ENCODE results near the gene NBEA. TPM values are rescaled to one million over a fixed set of nuclear protein-coding genes. Genes with fewer than 3 reads are reported as not detected.

The NBEA gene
- total and polyA plus RNA-seq, 3 experiments from 2014 or later: 0.14 to 0.24 (median 0.20) TPM

DNA sequence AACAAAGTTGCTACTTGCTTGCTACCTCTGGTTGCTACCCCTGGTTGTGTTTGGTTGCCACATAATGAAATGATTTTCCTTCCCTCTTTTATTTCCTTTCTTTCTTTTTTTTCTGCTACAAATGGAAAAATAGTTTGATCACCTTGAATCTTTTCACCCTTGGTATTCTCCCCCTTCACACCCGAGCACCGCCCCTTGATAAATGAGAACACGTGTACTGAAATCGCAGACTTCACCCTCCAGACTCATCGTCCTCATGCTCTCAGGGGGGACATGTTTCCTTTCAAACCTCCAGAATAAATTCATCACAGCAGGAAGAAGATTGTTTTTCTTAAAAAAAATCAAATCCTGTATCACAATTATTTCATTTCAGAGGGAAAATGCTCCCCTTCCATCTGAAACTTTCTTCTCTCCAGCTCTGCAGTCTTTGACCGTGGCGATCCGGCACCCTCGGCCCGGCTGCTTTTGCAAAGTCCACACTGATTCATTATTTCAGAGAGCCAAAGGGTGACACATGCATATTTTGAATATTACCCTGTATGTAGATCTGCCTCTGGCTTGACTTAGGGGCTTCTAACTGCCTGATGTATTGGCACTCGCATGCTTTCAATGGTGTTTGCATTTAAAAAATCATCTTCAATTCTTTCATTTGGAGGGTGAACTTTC lies 757.0 kb downstream of the NBEA start:
- ChIA-PET POLR2A (no interaction called here), CTCF (no interaction called here)
- Mint-ChIP-seq H3K27me3 (no peaks in the 10 kb centered on the region), H3K9me3 (peaks cover 3 to 7% (median 6%) of the 10 kb centered on the region in 5 donors), H3K4me1 (no peaks in the 10 kb centered on the region), H3K36me3 (no peaks in the 10 kb centered on the region), H3K27ac (no peak overlapping the region), H3K4me3 (no peak overlapping the region)
- Histone ChIP-seq H3K4me3 (ENCODE audit: low read length) (no peak overlapping the region), H3K4me1 (ENCODE audit: insufficient read depth, low read length) (no peaks in the 10 kb centered on the region), H3K9me3 (ENCODE audit: low read length) (no peaks in the 10 kb centered on the region), H3K36me3 (ENCODE audit: insufficient read depth, low read length) (no peaks in the 10 kb centered on the region), H3K27me3 (ENCODE audit: insufficient read depth, low read length, poor library complexity, severe bottlenecking) (no peaks in the 10 kb centered on the region), H3K27ac (ENCODE audit: low read depth, low read length) (no peak overlapping the region)
- DNase-seq: no peak

- POLR2A ChIA-PET: no interaction called here
These were observed 757.9 kb downstream of the NBEA start for GRCh38 chr13:35699825-35700510.

GRCh38 chr13:35700671-35701070 lies 758.6 kb downstream of the NBEA start:
- Histone ChIP-seq H3K9me3 (ENCODE audit: low read length) (no peaks in the 10 kb centered on the region), H3K4me3 (ENCODE audit: low read length) (no peak overlapping the region), H3K36me3 (ENCODE audit: insufficient read depth, low read length) (no peaks in the 10 kb centered on the region), H3K27ac (ENCODE audit: low read depth, low read length) (no peak overlapping the region), H3K4me1 (ENCODE audit: insufficient read depth, low read length) (no peaks in the 10 kb centered on the region), H3K27me3 (ENCODE audit: insufficient read depth, low read length, poor library complexity, severe bottlenecking) (no peaks in the 10 kb centered on the region)
- CTCF ChIA-PET: no interaction called here
- no peaks in the 10 kb centered on the region for H3K4me1 Mint-ChIP-seq
- no peaks in the 10 kb centered on the region for H3K36me3 Mint-ChIP-seq
- POLR2A ChIA-PET: no interaction called here
- H3K4me3 Mint-ChIP-seq: no peak overlapping the region
- peaks cover 3 to 12% (median 7%) of the 10 kb centered on the region in 5 donors for H3K9me3 Mint-ChIP-seq
- H3K27ac Mint-ChIP-seq: no peak overlapping the region
- DNase-seq: no peak
- H3K27me3 Mint-ChIP-seq: no peaks in the 10 kb centered on the region

More at GRCh38 chr13:35699825-35700510, 757.9 kb downstream of the NBEA start:
- no peaks in the 10 kb centered on the region for H3K36me3 Mint-ChIP-seq
- Histone ChIP-seq H3K4me3 (ENCODE audit: low read length) (no peak overlapping the region), H3K36me3 (ENCODE audit: insufficient read depth, low read length) (no peaks in the 10 kb centered on the region), H3K27ac (ENCODE audit: low read depth, low read length) (no peak overlapping the region), H3K9me3 (ENCODE audit: low read length) (no peaks in the 10 kb centered on the region), H3K27me3 (ENCODE audit: insufficient read depth, low read length, poor library complexity, severe bottlenecking) (no peaks in the 10 kb centered on the region), H3K4me1 (ENCODE audit: insufficient read depth, low read length) (no peaks in the 10 kb centered on the region)
- no peak overlapping the region for H3K4me3 Mint-ChIP-seq
- H3K27ac Mint-ChIP-seq: no peak overlapping the region
- H3K9me3 Mint-ChIP-seq: peaks cover 3 to 10% (median 6%) of the 10 kb centered on the region in 5 donors
- no peak for DNase-seq
- CTCF ChIA-PET: no interaction called here
- no peaks in the 10 kb centered on the region for H3K27me3 Mint-ChIP-seq
- H3K4me1 Mint-ChIP-seq: no peaks in the 10 kb centered on the region

DNA sequence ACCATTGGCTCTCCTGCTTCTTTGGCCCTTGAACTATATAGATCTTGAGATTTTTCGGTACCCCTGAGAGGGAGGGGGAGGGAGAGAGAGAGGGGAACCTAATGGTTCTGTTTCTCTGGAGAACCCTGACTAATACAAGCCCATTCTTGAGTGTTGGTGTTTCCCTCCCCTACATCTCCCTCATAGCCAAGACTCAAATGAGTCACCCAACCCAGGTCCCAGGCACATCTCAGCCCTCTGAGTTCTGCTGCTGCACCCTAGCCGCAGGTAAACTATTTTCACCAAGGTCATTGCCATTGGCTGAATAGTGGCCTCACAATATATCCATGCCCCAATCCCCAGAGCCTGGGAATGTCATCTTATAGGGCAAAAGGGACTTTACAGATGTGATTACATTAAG lies 760.2 kb downstream of the NBEA start:
- Histone ChIP-seq H3K27ac (ENCODE audit: low read depth, low read length) (no peak overlapping the region), H3K9me3 (ENCODE audit: low read length) (no peaks in the 10 kb centered on the region), H3K27me3 (ENCODE audit: insufficient read depth, low read length, poor library complexity, severe bottlenecking) (no peaks in the 10 kb centered on the region), H3K4me1 (ENCODE audit: insufficient read depth, low read length) (no peaks in the 10 kb centered on the region), H3K36me3 (ENCODE audit: insufficient read depth, low read length) (no peaks in the 10 kb centered on the region), H3K4me3 (ENCODE audit: low read length) (no peak overlapping the region)
- no peaks in the 10 kb centered on the region for H3K27me3 Mint-ChIP-seq
- no peak for DNase-seq
- ChIA-PET CTCF (no interaction called here), POLR2A (no interaction called here)
- peaks cover 3 to 12% (median 5%) of the 10 kb centered on the region in 5 donors for H3K9me3 Mint-ChIP-seq
- no peaks in the 10 kb centered on the region for H3K4me1 Mint-ChIP-seq
- no peaks in the 10 kb centered on the region for H3K36me3 Mint-ChIP-seq
- H3K4me3 Mint-ChIP-seq: no peak overlapping the region
- no peak overlapping the region for H3K27ac Mint-ChIP-seq

- no peaks in the 10 kb centered on the region for H3K27me3 Mint-ChIP-seq
- no peak overlapping the region for H3K4me3 ChIP-seq (ENCODE audit: low read length)
- H3K9me3 Mint-ChIP-seq: peaks cover 3 to 12% (median 5%) of the 10 kb centered on the region in 5 donors
- no peaks in the 10 kb centered on the region for H3K36me3 Mint-ChIP-seq
- POLR2A ChIA-PET: no interaction called here
- no peaks in the 10 kb centered on the region for H3K27me3 ChIP-seq (ENCODE audit: insufficient read depth, low read length, poor library complexity, severe bottlenecking)
- H3K27ac Mint-ChIP-seq: no peak overlapping the region
- no peaks in the 10 kb centered on the region for H3K4me1 ChIP-seq (ENCODE audit: insufficient read depth, low read length)
- H3K9me3 ChIP-seq (ENCODE audit: low read length): no peaks in the 10 kb centered on the region
- H3K27ac ChIP-seq (ENCODE audit: low read depth, low read length): no peak overlapping the region
- CTCF ChIA-PET: no interaction called here
- no peak overlapping the region for H3K4me3 Mint-ChIP-seq
- no peaks in the 10 kb centered on the region for H3K36me3 ChIP-seq (ENCODE audit: insufficient read depth, low read length)
- no peaks in the 10 kb centered on the region for H3K4me1 Mint-ChIP-seq
- no peak for DNase-seq
These were observed 761.0 kb downstream of the NBEA start for GRCh38 chr13:35703061-35703460.

GRCh38 chr13:35704331-35704730 lies 762.3 kb downstream of the NBEA start:
- H3K4me3 ChIP-seq (ENCODE audit: low read length): no peak overlapping the region
- Mint-ChIP-seq H3K27ac (no peak overlapping the region), H3K4me1 (no peaks in the 10 kb centered on the region), H3K27me3 (no peaks in the 10 kb centered on the region), H3K9me3 (peaks cover 3 to 12% (median 8%) of the 10 kb centered on the region in 5 donors), H3K4me3 (no peak overlapping the region), H3K36me3 (no peaks in the 10 kb centered on the region)
- no peaks in the 10 kb centered on the region for H3K9me3 ChIP-seq (ENCODE audit: low read length)
- POLR2A ChIA-PET: no interaction called here
- H3K27ac ChIP-seq (ENCODE audit: low read depth, low read length): no peak overlapping the region
- DNase-seq: no peak
- no peaks in the 10 kb centered on the region for H3K36me3 ChIP-seq (ENCODE audit: insufficient read depth, low read length)
- H3K4me1 ChIP-seq (ENCODE audit: insufficient read depth, low read length): no peaks in the 10 kb centered on the region
- H3K27me3 ChIP-seq (ENCODE audit: insufficient read depth, low read length, poor library complexity, severe bottlenecking): no peaks in the 10 kb centered on the region
- CTCF ChIA-PET: no interaction called here

DNA sequence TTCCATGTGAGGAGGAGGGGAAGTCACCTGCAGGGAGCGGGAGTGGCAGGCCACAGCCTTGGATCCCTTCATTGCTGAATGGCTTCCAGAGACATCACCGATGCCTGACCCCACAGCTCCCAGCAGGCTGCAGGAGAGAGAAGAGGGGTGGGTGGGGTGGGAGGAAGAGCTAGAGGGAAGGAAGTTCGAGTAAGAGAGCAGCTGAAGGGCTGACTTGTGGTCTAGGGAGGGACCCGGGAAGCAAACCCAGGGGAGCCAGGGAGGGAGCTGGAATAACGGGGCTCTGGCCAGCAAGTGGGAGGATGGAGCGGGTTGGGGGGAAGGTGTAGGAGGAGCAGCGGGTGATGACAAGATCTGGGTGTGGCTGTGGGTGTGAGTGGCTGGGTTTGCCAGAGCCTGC lies 764.2 kb downstream of the NBEA start:
- Mint-ChIP-seq H3K4me3 (no peak overlapping the region), H3K4me1 (no peaks in the 10 kb centered on the region), H3K9me3 (peaks cover 3 to 12% (median 8%) of the 10 kb centered on the region in 5 donors), H3K27ac (no peak overlapping the region), H3K36me3 (no peaks in the 10 kb centered on the region), H3K27me3 (no peaks in the 10 kb centered on the region)
- no peak for DNase-seq
- CTCF ChIA-PET: no interaction called here
- H3K4me3 ChIP-seq (ENCODE audit: low read length): no peak overlapping the region
- no peaks in the 10 kb centered on the region for H3K9me3 ChIP-seq (ENCODE audit: low read length)
- POLR2A ChIA-PET: no interaction called here
- H3K27me3 ChIP-seq (ENCODE audit: insufficient read depth, low read length, poor library complexity, severe bottlenecking): no peaks in the 10 kb centered on the region
- no peaks in the 10 kb centered on the region for H3K4me1 ChIP-seq (ENCODE audit: insufficient read depth, low read length)
- no peak overlapping the region for H3K27ac ChIP-seq (ENCODE audit: low read depth, low read length)
- no peaks in the 10 kb centered on the region for H3K36me3 ChIP-seq (ENCODE audit: insufficient read depth, low read length)

- POLR2A ChIA-PET: no interaction called here
- CTCF ChIA-PET: no interaction called here
These were observed 764.7 kb downstream of the NBEA start for GRCh38 chr13:35706721-35707120.

More at GRCh38 chr13:35706721-35707120, 764.7 kb downstream of the NBEA start:
- Histone ChIP-seq H3K4me1 (ENCODE audit: insufficient read depth, low read length) (no peaks in the 10 kb centered on the region), H3K27me3 (ENCODE audit: insufficient read depth, low read length, poor library complexity, severe bottlenecking) (no peaks in the 10 kb centered on the region), H3K9me3 (ENCODE audit: low read length) (no peaks in the 10 kb centered on the region), H3K27ac (ENCODE audit: low read depth, low read length) (no peak overlapping the region), H3K4me3 (ENCODE audit: low read length) (no peak overlapping the region), H3K36me3 (ENCODE audit: insufficient read depth, low read length) (no peaks in the 10 kb centered on the region)
- Mint-ChIP-seq H3K4me3 (no peak overlapping the region), H3K27ac (no peak overlapping the region), H3K4me1 (no peaks in the 10 kb centered on the region), H3K27me3 (no peaks in the 10 kb centered on the region), H3K36me3 (no peaks in the 10 kb centered on the region), H3K9me3 (peaks cover 3 to 12% (median 8%) of the 10 kb centered on the region in 5 donors)
- DNase-seq: no peak

Data from CD8-positive, alpha-beta memory T cell (primary cell).